Measurements from ENCODE around the gene TCERG1L. TPM values are rescaled to one million over a fixed set of nuclear protein-coding genes. Genes with fewer than 3 reads are reported as not detected.

The TCERG1L gene
- total RNA-seq, 1 donor from 2014 or later, result 1.6 TPM

- no peak for DNase-seq
These were observed 104.3 kb downstream of the TCERG1L start for GRCh38 chr10:131207176-131207575.

DNA sequence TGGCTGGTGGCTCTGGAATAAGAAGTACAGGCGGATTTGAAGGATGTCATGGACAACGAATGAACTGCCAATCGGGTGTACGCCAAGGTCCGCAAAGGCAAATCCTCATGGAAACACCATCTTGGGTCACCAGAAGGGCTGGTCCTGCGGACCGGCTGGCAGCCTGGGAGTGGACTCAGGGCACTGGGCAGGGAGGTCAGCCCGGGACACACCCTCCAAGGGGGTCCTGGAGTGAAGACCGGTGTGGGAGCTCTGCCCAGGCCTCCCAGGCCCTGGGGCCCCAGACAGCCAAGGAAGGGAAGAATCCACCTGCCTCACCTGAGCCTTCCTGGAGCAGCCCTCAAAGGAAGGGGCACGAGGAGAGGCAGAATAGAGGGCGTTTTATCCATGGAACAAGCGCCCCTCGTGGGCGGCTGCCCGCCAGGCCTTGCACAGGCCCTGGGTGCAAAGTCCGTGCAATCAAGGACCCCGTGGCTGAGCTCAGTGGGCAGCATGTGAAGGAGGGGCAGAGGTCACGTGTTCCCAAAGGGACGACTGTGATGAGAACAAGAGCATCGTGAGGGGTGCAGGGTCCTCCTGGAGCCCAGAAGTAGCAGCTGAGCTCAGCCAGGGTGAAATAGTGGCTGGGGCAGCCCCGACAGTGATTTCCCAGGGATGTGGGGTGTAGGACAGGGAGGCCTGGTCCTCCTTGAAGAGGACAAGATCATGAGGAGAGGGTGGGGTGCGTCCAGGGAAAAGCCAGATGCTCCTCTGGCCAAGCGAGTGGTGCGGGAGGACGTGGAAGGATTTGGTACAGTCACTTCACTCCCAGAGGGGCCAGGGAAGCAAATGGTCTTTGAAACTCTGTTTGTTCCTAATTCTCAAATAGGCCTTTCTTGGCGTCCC lies 105.2 kb downstream of the TCERG1L start:
- no peak for DNase-seq

DNA sequence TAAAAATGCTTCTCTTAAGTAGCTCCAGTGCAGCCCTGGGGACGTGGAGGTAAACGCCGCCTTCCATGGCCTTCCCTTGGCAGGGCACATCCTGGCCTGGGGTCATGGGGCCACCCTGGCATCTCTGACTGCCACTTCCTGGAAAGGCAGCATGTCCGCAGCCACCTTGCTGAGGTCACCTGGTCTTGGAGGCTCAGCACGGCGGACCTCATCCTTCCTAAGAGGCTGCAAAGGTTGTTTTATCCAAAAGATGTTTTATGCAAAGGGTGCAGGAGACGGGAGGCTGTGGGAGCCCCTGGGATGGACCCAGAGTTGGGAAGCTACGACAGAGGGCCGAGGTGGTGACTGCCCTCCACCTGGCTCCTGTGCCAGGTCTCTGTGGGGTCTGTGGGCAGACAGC lies 106.0 kb downstream of the TCERG1L start:
- DNase-seq, result no peak

DNA sequence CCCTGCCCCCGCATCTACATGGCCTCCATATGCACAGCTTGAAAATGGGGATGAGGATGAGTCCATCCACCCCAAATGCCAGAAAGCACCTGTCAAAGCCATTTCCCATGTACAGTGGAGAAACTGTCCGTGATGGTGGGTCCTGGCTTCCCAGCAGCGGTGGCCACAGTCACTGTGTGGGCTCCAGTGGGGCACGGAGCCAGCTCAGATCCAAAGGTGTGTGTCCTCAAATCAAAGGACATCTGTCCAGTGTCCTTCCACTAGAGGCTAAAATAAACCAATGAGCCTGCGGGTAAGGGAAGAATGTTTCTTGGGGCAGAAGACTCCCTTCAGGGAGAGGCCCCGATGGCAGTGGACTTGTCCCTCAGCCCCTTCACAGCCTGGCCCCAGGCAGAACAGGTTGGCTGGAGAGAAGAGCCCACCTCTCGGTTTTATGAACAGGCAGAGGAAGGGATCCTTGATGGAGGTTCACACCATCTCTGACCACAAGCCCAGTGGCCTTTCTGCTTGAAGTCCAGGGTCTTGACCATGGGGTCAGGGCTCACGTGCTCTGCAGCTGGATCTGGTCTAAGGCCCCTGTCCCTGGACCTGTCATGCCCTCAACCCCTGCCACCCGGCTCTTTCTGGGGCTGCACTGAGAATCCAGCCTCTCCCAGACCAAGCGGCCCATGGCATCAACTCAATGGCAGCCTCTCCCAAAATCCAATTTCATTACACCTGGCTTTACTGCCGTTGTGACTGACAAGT lies 106.9 kb downstream of the TCERG1L start:
- DNase-seq, result no peak

DNA sequence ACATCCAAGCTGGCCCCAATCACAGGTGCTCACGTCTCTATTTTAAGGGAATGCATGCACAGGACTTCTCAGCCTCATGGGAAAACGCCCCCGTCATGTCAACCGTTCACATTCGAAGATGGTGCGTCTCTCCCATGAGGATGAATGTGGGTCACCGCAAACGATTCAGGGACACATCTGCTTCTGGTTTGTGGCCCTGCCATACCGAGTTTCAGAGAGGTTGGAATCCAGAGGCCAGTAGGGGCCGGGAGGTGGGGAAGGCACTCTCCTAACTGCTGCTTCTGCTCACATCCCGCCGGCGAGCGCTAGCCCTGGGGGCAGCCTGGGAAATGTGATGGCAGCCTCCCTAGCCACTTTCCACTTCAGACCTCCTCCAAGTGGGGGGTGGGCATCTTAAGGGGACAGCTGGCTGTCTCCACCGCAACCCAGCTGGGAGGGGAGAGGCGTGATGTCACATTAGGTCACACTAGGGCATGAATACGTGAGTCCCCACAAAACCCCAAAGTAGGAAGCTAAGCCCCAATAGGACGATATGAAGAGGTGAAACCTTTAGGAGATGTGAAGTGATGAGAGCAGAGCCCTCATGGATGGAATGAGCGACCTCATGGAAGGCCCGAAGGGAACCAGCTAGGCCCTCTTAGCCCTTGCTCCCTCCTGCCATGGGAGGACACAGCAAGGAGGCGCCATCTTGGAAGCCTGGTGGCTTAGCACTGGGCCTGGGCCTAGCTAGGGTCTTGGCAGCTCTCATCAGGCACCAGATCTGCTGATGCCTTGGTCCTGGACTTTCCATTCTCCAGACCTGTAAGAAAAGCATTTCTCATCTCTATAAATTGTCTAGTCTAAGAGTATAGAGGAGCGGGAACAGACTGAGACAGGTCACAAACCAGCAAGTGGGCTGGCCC lies 107.8 kb downstream of the TCERG1L start:
- no peak for DNase-seq

DNA sequence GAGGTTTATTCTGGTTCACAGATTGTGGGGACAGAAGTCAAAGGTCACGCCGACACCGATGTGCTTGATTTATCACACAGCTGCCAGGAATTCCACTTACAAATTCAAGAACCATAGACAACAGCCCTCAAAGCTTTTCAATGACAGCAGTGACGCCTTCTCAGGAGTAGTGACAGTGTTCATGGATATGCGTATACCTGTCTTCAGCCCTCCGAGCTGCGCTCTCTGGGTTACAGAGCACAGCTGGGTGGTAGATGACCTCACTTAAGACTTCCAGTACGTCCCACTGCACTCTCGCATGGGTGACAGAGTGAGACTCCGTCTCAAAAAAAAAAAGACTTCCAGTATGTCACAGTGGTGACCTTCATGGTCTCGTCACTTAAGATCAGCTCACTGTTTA lies 108.5 kb downstream of the TCERG1L start:
- no peak for DNase-seq

DNA sequence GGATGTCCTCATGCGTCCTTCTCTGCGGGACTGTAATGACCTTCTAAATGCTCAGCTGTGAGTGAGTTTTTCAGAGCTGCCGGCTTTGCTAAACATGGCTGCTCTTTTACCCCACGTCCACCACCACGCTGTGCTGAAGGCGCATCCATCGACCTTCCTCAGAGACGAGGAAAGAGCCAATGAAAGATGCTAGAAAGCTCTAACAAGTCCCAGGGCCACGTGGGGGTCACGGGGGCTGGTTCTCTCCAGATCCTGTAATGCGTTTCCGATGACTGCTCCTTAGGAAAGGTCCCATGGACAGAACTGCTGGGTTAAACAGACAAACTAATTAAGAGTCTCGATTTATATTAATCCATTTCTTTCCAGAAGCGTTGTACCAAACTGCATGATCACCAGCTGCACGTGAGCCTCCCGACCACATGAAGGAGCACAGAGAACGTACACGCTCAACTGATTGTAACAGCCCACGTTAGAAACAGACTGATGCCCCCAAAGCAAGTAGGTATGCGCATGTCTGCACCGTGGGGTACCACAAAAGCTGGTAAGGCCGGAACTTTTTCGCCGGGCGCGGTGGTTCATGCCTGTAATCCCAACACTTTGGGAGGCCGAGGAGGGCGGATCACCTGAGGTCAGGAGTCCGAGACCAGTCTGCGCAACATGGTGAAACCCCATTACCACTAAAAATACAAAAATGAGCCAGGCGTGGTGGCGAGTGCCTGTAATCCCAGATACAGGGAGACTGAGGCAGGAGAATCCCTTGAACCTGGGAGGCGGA lies 109.6 kb downstream of the TCERG1L start:
- no peak for DNase-seq

DNA sequence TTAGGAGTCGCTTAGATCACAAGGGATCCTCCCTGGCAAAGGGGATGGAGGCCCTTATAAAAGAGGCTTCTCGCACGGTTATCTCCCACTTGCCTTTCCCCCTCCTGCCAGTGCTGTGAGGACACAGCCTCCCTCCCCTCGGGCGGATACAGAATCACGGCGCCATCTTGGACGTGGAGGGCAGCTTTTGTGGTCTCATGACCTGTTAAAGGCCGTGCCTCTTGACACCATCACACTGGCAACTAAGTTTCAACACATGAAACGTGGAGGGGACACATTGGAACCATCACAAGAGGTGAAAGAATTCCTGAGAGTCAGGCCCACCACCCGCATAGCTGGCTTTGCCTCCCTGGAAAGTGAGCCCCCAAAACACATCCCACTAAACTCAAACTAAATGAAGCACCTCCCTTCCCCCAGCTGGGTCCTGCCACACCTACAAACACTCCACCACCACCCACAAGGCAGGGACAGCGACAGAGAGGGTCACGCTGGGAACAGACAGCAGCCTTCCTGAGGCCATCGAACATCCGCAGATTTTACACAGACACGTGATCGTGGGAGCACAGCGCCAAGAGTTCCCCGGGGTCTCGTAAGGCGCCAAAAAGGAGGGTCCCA lies 110.6 kb downstream of the TCERG1L start:
- no peak for DNase-seq

GRCh38 chr10:131199646-131200045 lies 111.9 kb downstream of the TCERG1L start:
- DNase-seq, result no peak

DNA sequence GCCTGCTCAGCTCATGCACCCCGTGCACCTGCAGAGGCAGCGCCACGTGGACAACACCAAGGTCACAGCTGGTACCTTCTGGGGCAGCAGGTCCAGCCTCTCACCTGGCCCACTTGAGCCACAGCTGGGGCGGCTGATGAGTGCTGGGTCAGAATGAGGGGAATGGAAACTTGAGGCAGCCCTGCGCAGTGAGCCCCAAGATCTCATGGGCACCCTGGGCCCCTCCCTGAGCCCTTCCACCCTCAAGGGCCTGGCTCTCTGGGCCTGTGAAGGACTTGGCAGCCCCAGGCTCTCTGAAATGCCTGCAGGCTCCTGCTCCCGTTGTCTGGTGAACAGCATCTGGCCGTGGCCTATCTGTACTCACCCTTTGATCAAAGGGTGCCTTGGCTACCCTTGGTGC lies 112.7 kb downstream of the TCERG1L start:
- DNase-seq, result no peak

DNA sequence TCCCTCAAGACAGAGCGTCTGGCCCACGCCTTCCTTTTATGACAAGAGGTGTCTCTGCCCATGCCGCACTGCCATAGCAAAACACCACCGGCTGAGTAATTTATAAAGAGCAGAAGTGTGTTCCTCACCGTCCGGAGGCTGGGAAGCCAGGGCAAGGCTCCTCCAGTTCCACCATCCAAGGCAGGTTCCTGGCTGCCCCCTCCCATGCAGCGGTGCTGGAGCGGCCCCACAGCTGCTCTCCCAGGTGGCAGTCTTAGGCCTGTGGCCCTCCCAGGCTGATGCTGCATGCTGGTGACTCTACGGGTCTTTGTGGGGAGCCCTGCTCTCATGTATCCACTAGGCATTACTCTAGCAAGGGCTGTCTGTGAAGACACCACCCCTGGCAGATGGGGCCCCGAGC lies 113.1 kb downstream of the TCERG1L start:
- DNase-seq, result no peak

DNA sequence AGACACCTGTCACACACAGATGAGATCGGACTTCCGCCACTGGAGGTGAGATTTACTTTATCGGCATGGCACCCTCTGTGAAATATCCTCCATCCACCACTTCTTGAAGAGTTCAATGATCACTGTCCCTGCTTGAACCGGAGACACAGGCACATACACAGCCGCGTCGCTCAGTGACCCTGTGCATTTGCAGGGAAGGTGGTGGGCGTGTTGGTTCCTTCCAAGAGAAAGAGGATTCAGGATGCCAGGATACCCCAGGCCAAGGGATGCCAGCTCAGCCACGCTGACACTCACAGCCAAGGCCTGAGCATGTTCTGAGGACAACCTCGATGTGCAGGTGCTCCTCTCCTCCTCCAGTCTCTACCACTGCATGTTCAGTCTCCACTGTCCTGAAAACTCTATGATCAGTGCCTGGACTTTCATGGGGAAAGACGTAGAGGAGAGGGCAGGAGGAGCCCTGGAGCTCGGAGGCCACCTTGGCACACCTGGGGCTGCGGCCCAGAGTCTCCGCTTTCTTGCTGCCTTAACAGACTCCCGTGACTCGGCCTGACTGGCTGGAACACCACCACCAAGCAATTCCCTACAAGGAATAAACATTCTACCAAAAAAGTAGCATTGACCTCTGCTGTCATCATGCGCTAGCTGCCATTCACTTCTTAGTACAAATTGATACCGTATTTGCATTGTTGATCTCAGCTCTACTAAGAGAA lies 115.2 kb downstream of the TCERG1L start:
- DNase-seq, result no peak

- DNase-seq, result no peak
These were observed 115.9 kb downstream of the TCERG1L start for GRCh38 chr10:131195558-131196159.

GRCh38 chr10:131195116-131195515 lies 116.4 kb downstream of the TCERG1L start:
- DNase-seq, result no peak

- DNase-seq, result no peak
These were observed 117.6 kb downstream of the TCERG1L start for GRCh38 chr10:131193923-131194322.

DNA sequence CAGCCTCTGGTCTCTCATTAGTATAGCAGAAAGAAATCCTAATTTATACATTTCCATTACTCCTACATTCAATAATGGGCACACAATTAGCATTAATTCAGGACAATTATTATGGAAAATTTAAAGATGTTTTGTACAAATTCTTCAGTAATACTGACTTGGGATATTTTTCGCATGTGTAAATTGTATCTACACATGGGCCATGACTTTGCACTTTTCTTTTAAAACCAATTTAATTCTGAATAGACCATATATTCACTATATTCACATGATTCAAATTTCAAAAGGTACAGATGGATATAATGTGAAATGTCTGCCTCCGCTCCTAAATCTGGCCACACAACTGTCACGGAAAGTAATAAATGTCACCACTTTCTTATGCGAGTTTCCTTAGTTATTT lies 123.0 kb downstream of the TCERG1L start:
- DNase-seq, result no peak

GRCh38 chr10:131187926-131188325 lies 123.6 kb downstream of the TCERG1L start:
- no peak for DNase-seq

- no peak for DNase-seq
These were observed 124.2 kb downstream of the TCERG1L start for GRCh38 chr10:131187274-131187673.

GRCh38 chr10:131186547-131187253 lies 124.8 kb downstream of the TCERG1L start:
- DNase-seq, result no peak

GRCh38 chr10:131184503-131184902 lies 127.0 kb downstream of the TCERG1L start:
- DNase-seq, result no peak
